Sigmoid colon (tissue), 7 donors: ENCODE measurements around the gene SORCS2. TPM values are rescaled to one million over a fixed set of nuclear protein-coding genes. Genes with fewer than 3 reads are reported as not detected.

Source experiments
- DNase-seq: peaks from one replicate; pipeline ENCODE4 v3.0.0-alpha.2; 2019
- H3K27ac ChIP-seq, 4 donors: fragments of 200-600 bp; sonication (generic); one replicate each; pipeline ENCODE4 v1.5.1; 2016 to 2019; ENCODE audit warnings: mild to moderate bottlenecking in 1 of 4
- H3K27me3 ChIP-seq, 3 donors: fragments of 200-600 bp; sonication (generic); one replicate each; pipeline ENCODE4 v1.5.1; 2019; ENCODE audit warnings: mild to moderate bottlenecking in 1 of 3
- H3K36me3 ChIP-seq, 4 donors: fragments of 200-600 bp; sonication (generic); one replicate each; pipeline ENCODE4 v1.5.1; 2016 to 2019
- H3K4me1 ChIP-seq, 4 donors: fragments of 200-600 bp; sonication (generic); one replicate each; pipeline ENCODE4 v1.5.1; 2017 to 2019
- H3K4me3 ChIP-seq, 4 donors: fragments of 200-600 bp; sonication (generic); one replicate each; pipeline ENCODE4 v1.5.1; 2017 to 2019; ENCODE audit warnings: mild to moderate bottlenecking in 2 of 4, moderate library complexity in 1 of 4
- H3K9me3 ChIP-seq, 4 donors: fragments of 200-600 bp in 3 of 4; sonication (generic) in 3 of 4; one replicate each; pipeline versions ENCODE4 v1.5.1 to v1.6.1; 2013 to 2019
- CTCF ChIP-seq, 4 experiments: fragments of 450-650 bp in 3 of 4; fragments of 200-600 bp in 1 of 4; IDR thresholded peaks; one replicate each; pipeline ENCODE4 v1.5.1; 2016 to 2019; ENCODE audit warnings: antibody characterized with exemption in 4 of 4, mild to moderate bottlenecking in 3 of 4, moderate library complexity in 2 of 4
- EP300 ChIP-seq, 4 donors: sonication (generic); formaldehyde crosslinking; IDR thresholded peaks; one replicate each; pipeline ENCODE4 v1.6.1; 2017; ENCODE audit warnings: antibody characterized with exemption in 4 of 4
- POLR2A ChIP-seq, 2 donors: fragments of 450-650 bp; IDR thresholded peaks; one replicate each; pipeline ENCODE4 v1.6.1; 2016; ENCODE audit warnings: antibody characterized with exemption in 2 of 2, mild to moderate bottlenecking in 2 of 2, moderate library complexity in 2 of 2
- POLR2AphosphoS5 ChIP-seq, 4 donors: sonication (generic); formaldehyde crosslinking; IDR thresholded peaks; one replicate each; pipeline ENCODE4 v1.6.1; 2017; ENCODE audit warnings: antibody characterized with exemption in 4 of 4
- WGBS, 2 donors: extraction: QIAGEN DNeasy Blood & Tissue Kit; methylation state at CpG; one replicate each; pipeline ENCODE4 v1.1.7; 2013; 5-methylcytosine and 5-hydroxymethylcytosine counted together
- intact Hi-C: fragments of 100-400 bp; cut with DNase I; formaldehyde crosslinking; loops from one replicate; pipeline ENCODE4 v1.15.1; 2023
- polyA plus RNA-seq, 3 donors: library from polyadenylated mRNA; stranded (reverse); fragments of 200-250 nt; gene quantifications; one replicate each; pipeline ENCODE4 v1.2.3, GENCODE V29; 2013
- total RNA-seq, 4 donors: library from RNA; depleted of rRNA; stranded (reverse); fragments of >200 nt; gene quantifications; one replicate each; pipeline ENCODE4 v1.1.0, GENCODE V29; 2016
- donor health status: healthy with polysubstance abuse.
- donor health status: Bipolar disorder and iron deficiency.
- donor health status: healthy.

The SORCS2 gene
- total and polyA plus RNA-seq, 7 donors, result 1.8 to 6.4 (median 3.9) TPM; not detected in 2

- H3K4me3 ChIP-seq, result no peak overlapping the region
- 43 to 84% methylated on average over 24 of the region's 24 CpGs for WGBS, 2 donors
- peak; percentile 59 for DNase-seq
- no peaks in the 10 kb centered on the region for H3K27me3 ChIP-seq
- H3K36me3 ChIP-seq, result peaks cover 0 to 83% (median 39%) of the 10 kb centered on the region in 4 donors
- intact Hi-C loops, result no loop called here
- TF ChIP-seq EP300 (IDR thresholded peaks at IDR 0.05) (no peak), POLR2AphosphoS5 (IDR thresholded peaks at IDR 0.05) (no peak), POLR2A (IDR thresholded peaks at IDR 0.05) (no peak), CTCF (IDR thresholded peaks at IDR 0.05) (no peak)
- H3K9me3 ChIP-seq, result no peaks in the 10 kb centered on the region
- H3K4me1 ChIP-seq, result peaks cover 0 to 55% (median 42%) of the 10 kb centered on the region in 4 donors
- H3K27ac ChIP-seq, result peak overlapping the region in 3 of 4 donors; percentile 61 to 72 (median 64)
Measured at GRCh38 chr4:7773401-7774180, 581.3 kb downstream of the SORCS2 start.

GRCh38 chr4:7774301-7775294 lies 582.3 kb downstream of the SORCS2 start:
- Histone ChIP-seq H3K4me3 (no peak overlapping the region), H3K9me3 (no peaks in the 10 kb centered on the region), H3K36me3 (peaks cover 0 to 73% (median 32%) of the 10 kb centered on the region in 4 donors), H3K27ac (no peak overlapping the region), H3K4me1 (peaks cover 0 to 55% (median 41%) of the 10 kb centered on the region in 4 donors), H3K27me3 (no peaks in the 10 kb centered on the region)
- DNase-seq, result peak; percentile 40
- TF ChIP-seq POLR2A (IDR thresholded peaks at IDR 0.05) (no peak), CTCF (IDR thresholded peaks at IDR 0.05) (no peak), EP300 (IDR thresholded peaks at IDR 0.05) (no peak), POLR2AphosphoS5 (IDR thresholded peaks at IDR 0.05) (no peak)
- intact Hi-C loops, result no loop called here
- WGBS, 2 donors, result 85 to 94% methylated on average over 22 of the region's 22 CpGs

- peaks cover 0 to 66% (median 32%) of the 10 kb centered on the region in 4 donors for H3K36me3 ChIP-seq
Measured at GRCh38 chr4:7775396-7775795, 583.1 kb downstream of the SORCS2 start.

More at GRCh38 chr4:7775396-7775795, 583.1 kb downstream of the SORCS2 start:
- TF ChIP-seq POLR2AphosphoS5 (IDR thresholded peaks at IDR 0.05) (no peak), POLR2A (IDR thresholded peaks at IDR 0.05) (no peak), CTCF (IDR thresholded peaks at IDR 0.05) (no peak), EP300 (IDR thresholded peaks at IDR 0.05) (no peak)
- H3K4me1 ChIP-seq, result peaks cover 0 to 55% (median 41%) of the 10 kb centered on the region in 4 donors
- 22 to 81% methylated on average over 9 of the region's 9 CpGs for WGBS, 2 donors
- no peaks in the 10 kb centered on the region for H3K9me3 ChIP-seq
- H3K27ac ChIP-seq, result no peak overlapping the region
- no peak overlapping the region for H3K4me3 ChIP-seq
- peak; percentile 54 for DNase-seq
- no peaks in the 10 kb centered on the region for H3K27me3 ChIP-seq
- intact Hi-C loops, result no loop called here
